Tibial artery (tissue), 4 donors: Measurements from ENCODE around the gene RTKN.
"Not testable (repeated sequence)": the region's sequence is repeated elsewhere in the genome, so short reads cannot be mapped to it uniquely, and the experiment has no call there.

ENCODE experiments used
- DNase-seq, 2 donors: peaks; one replicate each; pipeline ENCODE4 v3.0.0-alpha.2; 2019
- H3K27ac ChIP-seq, 2 donors: fragments of 200-600 bp; sonication (generic) in 1 of 2; 1 replicate in 1 of 2; 2 replicates in 1 of 2; pipeline ENCODE4 v1.5.1; 2018 to 2019; ENCODE audit warnings: mild to moderate bottlenecking in 1 of 2
- H3K27me3 ChIP-seq, 2 donors: fragments of 200-600 bp; sonication (generic) in 1 of 2; one replicate each; pipeline versions ENCODE4 v1.5.1 to v1.6.0; 2016 to 2019
- H3K36me3 ChIP-seq, 3 donors: fragments of 200-600 bp; sonication (generic) in 2 of 3; one replicate each; pipeline ENCODE4 v1.5.1; 2016 to 2019; ENCODE audit warnings: mild to moderate bottlenecking in 2 of 3
- H3K4me1 ChIP-seq, 4 donors: fragments of 200-600 bp; sonication (generic) in 2 of 4; 1 replicate in 3 of 4; 2 replicates in 1 of 4; pipeline ENCODE4 v1.5.1; 2016 to 2019
- H3K4me3 ChIP-seq, 2 donors: fragments of 200-600 bp; sonication (generic) in 1 of 2; 1 replicate in 1 of 2; 2 replicates in 1 of 2; pipeline ENCODE4 v1.5.1; 2018 to 2019; ENCODE audit warnings: mild to moderate bottlenecking in 2 of 2
- H3K9me3 ChIP-seq, 3 donors: fragments of 200-600 bp; sonication (generic) in 1 of 3; one replicate each; pipeline ENCODE4 v1.5.1; 2016 to 2019
- CTCF ChIP-seq, 2 experiments: fragments of 200-600 bp in 1 of 2; fragments of 450-650 bp in 1 of 2; IDR thresholded peaks; one replicate each; pipeline ENCODE4 v1.5.1; 2017 to 2019; ENCODE audit warnings: antibody characterized with exemption in 2 of 2, mild to moderate bottlenecking in 1 of 2, moderate library complexity in 1 of 2
- intact Hi-C: fragments of 100-400 bp; cut with DNase I; formaldehyde crosslinking; loops from one replicate; pipeline ENCODE4 v1.15.0; 2023; ENCODE audit warnings: low total_unique reads

RTKN gene

GRCh38 chr2:74462054-74462785 lies 20.5 kb upstream of the RTKN start:
- Histone ChIP-seq H3K27ac (no peak overlapping the region), H3K27me3 (no peaks in the 10 kb centered on the region), H3K4me1 (peaks cover 0 to 33% (median 28%) of the 10 kb centered on the region in 4 donors), H3K4me3 (no peak overlapping the region), H3K36me3 (peaks cover 0 to 27% (median 10%) of the 10 kb centered on the region in 3 donors), H3K9me3 (no peaks in the 10 kb centered on the region)
- DNase-seq, result no peak
- intact Hi-C loops, result no loop called here
- TF ChIP-seq CTCF (IDR thresholded peaks at IDR 0.05), result no peak

GRCh38 chr2:74461187-74462053 lies 19.7 kb upstream of the RTKN start:
- no peak overlapping the region for H3K4me3 ChIP-seq
- H3K9me3 ChIP-seq, result no peaks in the 10 kb centered on the region
- H3K27ac ChIP-seq, result no peak overlapping the region
- no peak for DNase-seq
- TF ChIP-seq CTCF (IDR thresholded peaks at IDR 0.05), result no peak
- intact Hi-C loops, result no loop called here
- no peaks in the 10 kb centered on the region for H3K27me3 ChIP-seq
- peaks cover 0 to 40% (median 36%) of the 10 kb centered on the region in 4 donors for H3K4me1 ChIP-seq
- H3K36me3 ChIP-seq, result peaks cover 0 to 27% (median 10%) of the 10 kb centered on the region in 3 donors

- Histone ChIP-seq H3K4me1 (peaks cover 0 to 44% (median 41%) of the 10 kb centered on the region in 4 donors), H3K36me3 (peaks cover 0 to 27% (median 10%) of the 10 kb centered on the region in 3 donors)
- H3K9me3 ChIP-seq, H3K27ac ChIP-seq, intact Hi-C loops, H3K27me3 ChIP-seq, H3K4me3 ChIP-seq, DNase-seq: not testable (repeated sequence)
Measured at GRCh38 chr2:74460187-74460586, 18.4 kb upstream of the RTKN start.

GRCh38 chr2:74459503-74460118 lies 17.9 kb upstream of the RTKN start:
- peaks cover 0 to 45% (median 41%) of the 10 kb centered on the region in 4 donors for H3K4me1 ChIP-seq
- DNase-seq, H3K9me3 ChIP-seq, H3K27ac ChIP-seq, H3K27me3 ChIP-seq, intact Hi-C loops: not testable (repeated sequence)
- peaks cover 0 to 27% (median 10%) of the 10 kb centered on the region in 3 donors for H3K36me3 ChIP-seq
- H3K4me3 ChIP-seq, result peak overlapping the region in 1 of 2 donors; percentile 66

- Histone ChIP-seq H3K36me3 (peaks cover 0 to 27% (median 10%) of the 10 kb centered on the region in 3 donors), H3K4me3 (peak overlapping the region; percentile 66 to 92), H3K4me1 (peaks cover 0 to 38% (median 34%) of the 10 kb centered on the region in 4 donors), H3K9me3 (no peaks in the 10 kb centered on the region), H3K27ac (peak overlapping the region; percentile 82 to 85), H3K27me3 (no peaks in the 10 kb centered on the region)
- DNase-seq, result no peak
- TF ChIP-seq CTCF (IDR thresholded peaks at IDR 0.05), result no peak
- intact Hi-C loops, result no loop called here
Measured at GRCh38 chr2:74458938-74459363, 17.2 kb upstream of the RTKN start.

- intact Hi-C loops, result no loop called here
- peak; percentile 100 for DNase-seq
- no peaks in the 10 kb centered on the region for H3K27me3 ChIP-seq
Measured at GRCh38 chr2:74458132-74458937, 16.6 kb upstream of the RTKN start, which contains the start of gene WBP1. Gene WBP1 (plus strand): TSS chr2:74458438. CDS start chr2:74458603, 165 bp downstream.

More at GRCh38 chr2:74458132-74458937, 16.6 kb upstream of the RTKN start, which contains the start of gene WBP1:
- peaks cover 0 to 26% (median 10%) of the 10 kb centered on the region in 3 donors for H3K36me3 ChIP-seq
- peak within 1 kb of the TSS; percentile 96 to 97 for H3K27ac ChIP-seq
- peaks cover 0 to 34% (median 33%) of the 10 kb centered on the region in 4 donors for H3K4me1 ChIP-seq
- peak within 1 kb of the TSS; percentile 66 to 92 for H3K4me3 ChIP-seq
- H3K9me3 ChIP-seq, result no peaks in the 10 kb centered on the region
- peak in 1 of 2 experiments; percentile 40 for TF ChIP-seq CTCF (IDR thresholded peaks at IDR 0.05)
